Caco-2 (cell line): Measurements from ENCODE around the gene PLCXD3. TPM values are rescaled to one million over a fixed set of nuclear protein-coding genes. Genes with fewer than 3 reads are reported as not detected.

Source experiments
- BruUV-seq: library from RNA; stranded (reverse); fragments of 400-500 nt; replicated peaks from 2 replicates; lab custom pipeline; 2021; lab: Mats Ljungman, UMichigan
- CTCF ChIA-PET: fragments of 300-600 bp; sonication (Branson Sonifier 250); formaldehyde crosslinking; loops from one replicate; lab custom pipeline; 2022; ENCODE audit warnings: antibody characterized with exemption; lab: Charles Lee
- POLR2A ChIA-PET: fragments of 300-600 bp; sonication (Branson Sonifier 250); formaldehyde crosslinking; loops from one replicate; lab custom pipeline; 2022; ENCODE audit warnings: antibody characterized with exemption; lab: Charles Lee
- DNase-seq, 2 experiments: peaks; one replicate each; pipeline versions ENCODE4 v3.0.0 to v3.0.0-alpha.2; 2020 to 2022
- H3K27me3 ChIP-seq: replicated peaks from 2 replicates; pipeline ENCODE4 v1.6.0; 2011; ENCODE audit warnings: low read length; ENCODE audit not compliant: control insufficient read depth, insufficient read depth
- H3K36me3 ChIP-seq: 2 replicates; pipeline ENCODE4 v1.5.1; 2011; ENCODE audit warnings: low read length; ENCODE audit not compliant: control insufficient read depth, insufficient read depth
- H3K4me1 ChIP-seq: fragments of 250-450 bp; sonication (Bioruptor Pico); 2 replicates; pipeline ENCODE4 v1.5.1; 2020; ENCODE audit warnings: mild to moderate bottlenecking
- H3K4me3 ChIP-seq: 2 replicates; pipeline ENCODE4 v1.5.1; 2011; ENCODE audit warnings: low read depth, mild to moderate bottlenecking, control low read depth, low read length
- H3K9me3 ChIP-seq: fragments of 250-450 bp; sonication (Bioruptor Pico); 2 replicates; pipeline ENCODE4 v1.5.1; 2020; ENCODE audit warnings: mild to moderate bottlenecking, moderate library complexity
- H3K27ac Mint-ChIP-seq: one replicate; pipeline ENCODE4 v1.8.0; 2022; ENCODE audit warnings: mixed read lengths; ENCODE audit not compliant: unreplicated experiment
- H3K27me3 Mint-ChIP-seq: one replicate; pipeline ENCODE4 v1.8.0; 2022; ENCODE audit warnings: mixed read lengths; ENCODE audit not compliant: insufficient read depth, unreplicated experiment
- H3K36me3 Mint-ChIP-seq: one replicate; pipeline ENCODE4 v1.8.0; 2022; ENCODE audit warnings: mild to moderate bottlenecking, mixed read lengths; ENCODE audit not compliant: insufficient read depth, unreplicated experiment
- H3K4me1 Mint-ChIP-seq: one replicate; pipeline ENCODE4 v1.8.0; 2022; ENCODE audit warnings: low read depth, mixed read lengths; ENCODE audit not compliant: unreplicated experiment
- H3K4me3 Mint-ChIP-seq: one replicate; pipeline ENCODE4 v1.8.0; 2022; ENCODE audit warnings: mild to moderate bottlenecking, moderate library complexity, mixed read lengths; ENCODE audit not compliant: unreplicated experiment
- H3K9me3 Mint-ChIP-seq: one replicate; pipeline ENCODE4 v1.8.0; 2022; ENCODE audit warnings: mixed read lengths; ENCODE audit not compliant: unreplicated experiment
- intact Hi-C: fragments of 100-400 bp; cut with micrococcal nuclease; formaldehyde crosslinking; loops from one replicate; pipeline ENCODE4 v1.10.0; 2022; ENCODE audit not compliant: unreplicated experiment
- total RNA-seq: library from RNA; stranded (reverse); gene quantifications from 2 replicates; pipeline ENCODE4 v1.2.3, GENCODE V29; 2022
- TF ChIP-seq, protein P1 (sequence below), 2 experiments: fragments of 200-600 bp in 1 of 2; IDR thresholded peaks; 1 replicate in 1 of 2; 2 replicates in 1 of 2; pipeline versions ENCODE4 v1.5.1 to v1.8.0; 2011 to 2022; ENCODE audit warnings: antibody characterized with exemption in 1 of 2, control low read depth in 1 of 2, inconsistent platforms in 1 of 2, low read depth in 1 of 2, low read length in 1 of 2, mild to moderate bottlenecking in 1 of 2, moderate library complexity in 1 of 2; ENCODE audit not compliant: insufficient read depth in 1 of 2, severe bottlenecking in 1 of 2, unreplicated experiment in 1 of 2

The PLCXD3 gene
- total RNA-seq, 1 experiment from 2014 or later: 0.20 TPM

DNA sequence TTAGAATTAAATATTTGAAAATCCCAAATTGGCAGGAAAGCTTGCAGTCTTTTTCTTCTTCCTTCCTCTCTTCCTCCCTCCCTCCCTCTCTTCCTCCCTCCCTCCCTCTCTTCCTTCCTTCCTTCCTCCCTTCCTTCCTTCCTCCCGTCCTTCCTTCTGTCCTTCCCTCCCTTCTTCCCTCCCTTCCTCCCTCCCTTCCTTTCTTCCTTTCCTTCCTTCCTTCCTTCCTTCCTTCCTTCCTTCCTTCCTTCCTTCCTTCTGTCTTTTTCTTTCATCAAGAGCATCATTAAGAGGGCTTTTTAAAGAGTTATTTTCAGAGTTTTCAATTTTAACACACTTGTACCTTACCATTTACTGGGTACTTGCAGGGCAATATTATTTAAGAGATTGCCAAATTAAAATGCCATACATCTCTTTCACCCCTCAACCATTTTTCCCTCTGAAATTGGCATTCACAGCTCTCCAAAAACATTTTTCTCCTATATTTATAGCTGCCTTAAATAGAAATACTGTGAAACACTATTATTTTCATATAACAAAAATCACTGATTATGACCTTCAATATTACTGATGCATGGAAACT lies 197.8 kb downstream of the PLCXD3 start:
- ChIA-PET POLR2A (no interaction called here), CTCF (interaction anchor here (0.6 kb wide), 1 partner anchor 600 kb away, joined by 3 read pairs; no protein-coding TSS in a partner anchor)
- Mint-ChIP-seq H3K4me3 (no peak overlapping the region), H3K27me3 (peaks cover 6% of the 10 kb centered on the region), H3K27ac (no peak overlapping the region), H3K4me1 (peaks cover 9% of the 10 kb centered on the region), H3K9me3 (no peaks in the 10 kb centered on the region), H3K36me3 (peaks cover 6% of the 10 kb centered on the region)
- TF ChIP-seq, protein P1, sequence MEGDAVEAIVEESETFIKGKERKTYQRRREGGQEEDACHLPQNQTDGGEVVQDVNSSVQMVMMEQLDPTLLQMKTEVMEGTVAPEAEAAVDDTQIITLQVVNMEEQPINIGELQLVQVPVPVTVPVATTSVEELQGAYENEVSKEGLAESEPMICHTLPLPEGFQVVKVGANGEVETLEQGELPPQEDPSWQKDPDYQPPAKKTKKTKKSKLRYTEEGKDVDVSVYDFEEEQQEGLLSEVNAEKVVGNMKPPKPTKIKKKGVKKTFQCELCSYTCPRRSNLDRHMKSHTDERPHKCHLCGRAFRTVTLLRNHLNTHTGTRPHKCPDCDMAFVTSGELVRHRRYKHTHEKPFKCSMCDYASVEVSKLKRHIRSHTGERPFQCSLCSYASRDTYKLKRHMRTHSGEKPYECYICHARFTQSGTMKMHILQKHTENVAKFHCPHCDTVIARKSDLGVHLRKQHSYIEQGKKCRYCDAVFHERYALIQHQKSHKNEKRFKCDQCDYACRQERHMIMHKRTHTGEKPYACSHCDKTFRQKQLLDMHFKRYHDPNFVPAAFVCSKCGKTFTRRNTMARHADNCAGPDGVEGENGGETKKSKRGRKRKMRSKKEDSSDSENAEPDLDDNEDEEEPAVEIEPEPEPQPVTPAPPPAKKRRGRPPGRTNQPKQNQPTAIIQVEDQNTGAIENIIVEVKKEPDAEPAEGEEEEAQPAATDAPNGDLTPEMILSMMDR (IDR thresholded peaks at IDR 0.05; ENCODE audit: insufficient read depth in 1 of 2, low read depth in 1 of 2, low read length in 1 of 2, severe bottlenecking in 1 of 2, unreplicated experiment in 1 of 2): no peak
- Histone ChIP-seq H3K27me3 (no peaks in the 10 kb centered on the region), H3K4me3 (no peak overlapping the region), H3K36me3 (no peaks in the 10 kb centered on the region), H3K9me3 (no peaks in the 10 kb centered on the region), H3K4me1 (no peaks in the 10 kb centered on the region)
- no peak for DNase-seq
- no TSS peak for BruUV-seq
- intact Hi-C loops: no loop called here

DNA sequence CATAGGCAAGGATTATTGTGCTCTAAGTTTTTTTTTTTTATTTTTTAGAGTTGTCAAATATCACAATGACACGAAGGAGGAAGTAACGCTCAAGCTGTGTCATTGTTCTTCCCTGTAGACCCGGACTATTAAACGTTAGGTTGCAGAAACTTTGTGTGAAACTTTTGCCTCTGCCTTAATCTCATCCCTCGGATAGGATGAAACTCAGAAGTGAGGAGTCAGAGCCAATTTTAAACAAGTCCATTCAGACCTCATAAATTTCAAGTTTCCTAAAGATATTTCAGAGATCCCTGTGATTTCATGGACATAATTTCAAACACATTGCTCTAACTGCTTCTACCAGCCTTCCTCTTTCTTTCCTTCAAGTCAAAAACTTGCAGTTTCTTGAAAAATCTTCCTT lies 198.3 kb downstream of the PLCXD3 start:
- Mint-ChIP-seq H3K4me1 (peaks cover 9% of the 10 kb centered on the region), H3K4me3 (no peak overlapping the region), H3K27ac (no peak overlapping the region), H3K27me3 (peaks cover 6% of the 10 kb centered on the region), H3K36me3 (peaks cover 6% of the 10 kb centered on the region), H3K9me3 (no peaks in the 10 kb centered on the region)
- no peak for DNase-seq
- Histone ChIP-seq H3K9me3 (no peaks in the 10 kb centered on the region), H3K4me1 (no peaks in the 10 kb centered on the region), H3K4me3 (no peak overlapping the region), H3K27me3 (no peaks in the 10 kb centered on the region), H3K36me3 (no peaks in the 10 kb centered on the region)
- CTCF ChIA-PET: interaction anchor here (0.6 kb wide), 1 partner anchor 599 kb away, joined by 3 read pairs; no protein-coding TSS in a partner anchor
- intact Hi-C loops: no loop called here
- POLR2A ChIA-PET: no interaction called here
- no TSS peak for BruUV-seq
- TF ChIP-seq, protein P1 (IDR thresholded peaks at IDR 0.05; ENCODE audit: insufficient read depth in 1 of 2, low read depth in 1 of 2, low read length in 1 of 2, severe bottlenecking in 1 of 2, unreplicated experiment in 1 of 2): no peak

DNA sequence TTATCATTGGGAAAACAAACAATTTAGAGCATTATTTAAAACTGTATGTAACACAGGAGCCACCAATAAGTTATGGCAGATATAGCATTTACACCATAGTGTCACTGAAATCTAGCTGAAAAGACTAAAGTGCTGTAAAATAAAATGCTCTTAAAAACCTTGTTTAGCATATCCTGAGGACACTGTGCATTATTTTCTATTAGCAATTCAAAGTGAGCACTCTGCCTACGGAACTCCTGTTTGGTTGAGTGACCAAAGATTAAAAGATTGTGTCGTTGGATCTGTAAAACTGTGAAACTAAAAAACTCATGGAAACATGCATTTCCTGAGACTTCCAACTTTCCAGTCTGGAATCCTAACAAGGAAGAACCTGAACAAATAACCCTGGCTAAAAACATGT lies 201.1 kb downstream of the PLCXD3 start:
- TF ChIP-seq, protein P1 (IDR thresholded peaks at IDR 0.05; ENCODE audit: insufficient read depth in 1 of 2, low read depth in 1 of 2, low read length in 1 of 2, severe bottlenecking in 1 of 2, unreplicated experiment in 1 of 2): no peak
- H3K36me3 ChIP-seq: no peaks in the 10 kb centered on the region

More for the DNA sequence above, 201.1 kb downstream of the PLCXD3 start:
- intact Hi-C loops: no loop called here
- peaks cover 1% of the 10 kb centered on the region for H3K4me1 Mint-ChIP-seq
- H3K27me3 Mint-ChIP-seq: peaks cover 6% of the 10 kb centered on the region
- peaks cover 6% of the 10 kb centered on the region for H3K36me3 Mint-ChIP-seq
- H3K27ac Mint-ChIP-seq: no peak overlapping the region
- no TSS peak for BruUV-seq
- ChIA-PET POLR2A (no interaction called here), CTCF (no interaction called here)
- H3K4me1 ChIP-seq: no peaks in the 10 kb centered on the region
- H3K4me3 ChIP-seq: no peak overlapping the region
- no peak for DNase-seq
- H3K9me3 ChIP-seq: no peaks in the 10 kb centered on the region
- no peak overlapping the region for H3K4me3 Mint-ChIP-seq
- H3K9me3 Mint-ChIP-seq: no peaks in the 10 kb centered on the region
- H3K27me3 ChIP-seq: no peaks in the 10 kb centered on the region
